PC-3 (cell line): ENCODE results near the gene GSX2.

ENCODE experiments used
- EZH2 ChIP-seq: fragments of 300-600 bp; sonication (generic); IDR thresholded peaks from one replicate; pipeline ENCODE4 v1.6.1; 2017; ENCODE audit warnings: antibody characterized with exemption, mild to moderate bottlenecking, low read length; ENCODE audit not compliant: unreplicated experiment
- EZH2phosphoT487 ChIP-seq: fragments of 300-600 bp; sonication (generic); IDR thresholded peaks from 2 replicates; pipeline ENCODE4 v1.6.1; 2018; ENCODE audit warnings: mild to moderate bottlenecking, antibody characterized with exemption, low read length, borderline replicate concordance

DNA sequence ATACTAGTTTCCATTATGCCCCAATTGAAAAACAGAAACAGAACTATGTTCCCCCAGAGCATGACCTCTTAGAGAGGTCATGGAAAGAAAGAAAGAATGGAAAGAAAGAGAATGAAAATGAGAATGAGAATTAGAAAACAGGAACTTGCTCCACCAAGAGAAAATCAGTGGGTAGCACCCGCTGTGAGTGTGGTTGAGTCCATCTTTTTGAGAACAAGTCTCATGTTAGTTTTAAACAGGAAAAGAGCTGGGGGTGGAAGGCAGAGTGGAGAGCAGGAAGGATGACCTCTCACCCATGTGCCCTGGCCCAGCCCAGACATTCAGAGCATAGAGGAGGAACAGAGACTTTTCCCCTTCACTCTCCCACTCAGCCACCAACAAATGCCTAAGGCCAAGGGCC, 4.9 kb downstream of the GSX2 start:
- TF ChIP-seq EZH2, result no peak
- TF ChIP-seq EZH2phosphoT487, result no peak
